Measurements from ENCODE around the gene ZNRF3.

DNA sequence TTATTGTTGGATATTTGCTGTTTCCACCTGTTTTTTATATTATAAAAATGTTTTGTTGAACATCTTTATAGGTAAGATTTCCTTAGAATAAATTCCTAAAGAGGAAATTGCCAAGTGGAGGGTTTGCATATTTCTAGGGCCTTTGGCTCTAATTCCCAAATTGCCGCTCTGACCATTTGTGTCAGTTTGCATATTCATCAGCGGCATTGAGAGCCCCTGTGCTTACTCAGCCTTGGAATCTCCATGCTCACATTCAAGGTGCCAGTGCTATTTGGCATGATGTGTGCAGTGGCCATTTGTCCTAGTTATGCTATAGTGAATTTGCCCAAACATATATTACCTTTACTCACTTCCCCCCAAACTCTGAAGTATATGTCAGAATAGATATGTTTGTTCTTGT, 214.9 kb downstream of the ZNRF3 start:
- TF ChIP-seq ZNF670 (tag by site-specific recombination; IDR thresholded peaks at IDR 0.05; ENCODE audit: low read depth): no peak
- TF ChIP-seq, protein P1, sequence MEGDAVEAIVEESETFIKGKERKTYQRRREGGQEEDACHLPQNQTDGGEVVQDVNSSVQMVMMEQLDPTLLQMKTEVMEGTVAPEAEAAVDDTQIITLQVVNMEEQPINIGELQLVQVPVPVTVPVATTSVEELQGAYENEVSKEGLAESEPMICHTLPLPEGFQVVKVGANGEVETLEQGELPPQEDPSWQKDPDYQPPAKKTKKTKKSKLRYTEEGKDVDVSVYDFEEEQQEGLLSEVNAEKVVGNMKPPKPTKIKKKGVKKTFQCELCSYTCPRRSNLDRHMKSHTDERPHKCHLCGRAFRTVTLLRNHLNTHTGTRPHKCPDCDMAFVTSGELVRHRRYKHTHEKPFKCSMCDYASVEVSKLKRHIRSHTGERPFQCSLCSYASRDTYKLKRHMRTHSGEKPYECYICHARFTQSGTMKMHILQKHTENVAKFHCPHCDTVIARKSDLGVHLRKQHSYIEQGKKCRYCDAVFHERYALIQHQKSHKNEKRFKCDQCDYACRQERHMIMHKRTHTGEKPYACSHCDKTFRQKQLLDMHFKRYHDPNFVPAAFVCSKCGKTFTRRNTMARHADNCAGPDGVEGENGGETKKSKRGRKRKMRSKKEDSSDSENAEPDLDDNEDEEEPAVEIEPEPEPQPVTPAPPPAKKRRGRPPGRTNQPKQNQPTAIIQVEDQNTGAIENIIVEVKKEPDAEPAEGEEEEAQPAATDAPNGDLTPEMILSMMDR (tag by site-specific recombination; IDR thresholded peaks at IDR 0.05): no peak
- TF ChIP-seq, protein P2, sequence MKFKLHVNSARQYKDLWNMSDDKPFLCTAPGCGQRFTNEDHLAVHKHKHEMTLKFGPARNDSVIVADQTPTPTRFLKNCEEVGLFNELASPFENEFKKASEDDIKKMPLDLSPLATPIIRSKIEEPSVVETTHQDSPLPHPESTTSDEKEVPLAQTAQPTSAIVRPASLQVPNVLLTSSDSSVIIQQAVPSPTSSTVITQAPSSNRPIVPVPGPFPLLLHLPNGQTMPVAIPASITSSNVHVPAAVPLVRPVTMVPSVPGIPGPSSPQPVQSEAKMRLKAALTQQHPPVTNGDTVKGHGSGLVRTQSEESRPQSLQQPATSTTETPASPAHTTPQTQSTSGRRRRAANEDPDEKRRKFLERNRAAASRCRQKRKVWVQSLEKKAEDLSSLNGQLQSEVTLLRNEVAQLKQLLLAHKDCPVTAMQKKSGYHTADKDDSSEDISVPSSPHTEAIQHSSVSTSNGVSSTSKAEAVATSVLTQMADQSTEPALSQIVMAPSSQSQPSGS (tag by site-specific recombination; IDR thresholded peaks at IDR 0.05; ENCODE audit: low read depth): no peak
- no peak for TF ChIP-seq ZNF785 (tag by site-specific recombination; IDR thresholded peaks at IDR 0.05)
- TF ChIP-seq FEZF1 (tag by site-specific recombination; IDR thresholded peaks at IDR 0.05): no peak
- TF ChIP-seq, protein P3, sequence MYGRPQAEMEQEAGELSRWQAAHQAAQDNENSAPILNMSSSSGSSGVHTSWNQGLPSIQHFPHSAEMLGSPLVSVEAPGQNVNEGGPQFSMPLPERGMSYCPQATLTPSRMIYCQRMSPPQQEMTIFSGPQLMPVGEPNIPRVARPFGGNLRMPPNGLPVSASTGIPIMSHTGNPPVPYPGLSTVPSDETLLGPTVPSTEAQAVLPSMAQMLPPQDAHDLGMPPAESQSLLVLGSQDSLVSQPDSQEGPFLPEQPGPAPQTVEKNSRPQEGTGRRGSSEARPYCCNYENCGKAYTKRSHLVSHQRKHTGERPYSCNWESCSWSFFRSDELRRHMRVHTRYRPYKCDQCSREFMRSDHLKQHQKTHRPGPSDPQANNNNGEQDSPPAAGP (tag by site-specific recombination; IDR thresholded peaks at IDR 0.05): no peak
